ENCODE measurements around the gene KCP.

Gene KCP

DNA sequence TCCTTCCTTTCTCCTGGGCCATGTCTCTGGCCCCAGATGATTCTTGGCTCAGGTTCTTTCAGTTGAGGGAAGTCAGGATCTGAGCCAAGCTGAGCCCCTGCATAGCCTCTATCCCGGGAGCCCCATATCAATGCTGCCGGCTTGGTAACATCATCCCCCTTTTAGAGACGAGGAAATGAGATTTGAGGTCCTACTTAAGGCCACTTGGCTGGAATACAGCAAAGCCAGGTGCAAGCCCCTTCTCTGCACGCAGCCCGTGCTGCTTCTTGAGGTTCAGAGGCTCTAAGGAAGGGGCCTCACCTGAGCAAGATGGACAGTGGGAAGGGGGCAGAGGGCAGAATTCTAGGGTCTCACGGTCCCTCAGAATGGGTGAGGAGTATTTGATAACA, 24.8 kb upstream of the KCP start:
- ChIA-PET CTCF (interaction anchor here (0.5 kb wide), 1 partner anchor 156 kb away, joined by 3 read pairs; no protein-coding TSS in a partner anchor), POLR2A (no interaction called here)
- DNase-seq (ENCODE audit: extremely low spot score): no peak
- TF ChIP-seq ELF4 (IDR thresholded peaks at IDR 0.05) (no peak), SUZ12 (IDR thresholded peaks at IDR 0.05) (no peak)

DNA sequence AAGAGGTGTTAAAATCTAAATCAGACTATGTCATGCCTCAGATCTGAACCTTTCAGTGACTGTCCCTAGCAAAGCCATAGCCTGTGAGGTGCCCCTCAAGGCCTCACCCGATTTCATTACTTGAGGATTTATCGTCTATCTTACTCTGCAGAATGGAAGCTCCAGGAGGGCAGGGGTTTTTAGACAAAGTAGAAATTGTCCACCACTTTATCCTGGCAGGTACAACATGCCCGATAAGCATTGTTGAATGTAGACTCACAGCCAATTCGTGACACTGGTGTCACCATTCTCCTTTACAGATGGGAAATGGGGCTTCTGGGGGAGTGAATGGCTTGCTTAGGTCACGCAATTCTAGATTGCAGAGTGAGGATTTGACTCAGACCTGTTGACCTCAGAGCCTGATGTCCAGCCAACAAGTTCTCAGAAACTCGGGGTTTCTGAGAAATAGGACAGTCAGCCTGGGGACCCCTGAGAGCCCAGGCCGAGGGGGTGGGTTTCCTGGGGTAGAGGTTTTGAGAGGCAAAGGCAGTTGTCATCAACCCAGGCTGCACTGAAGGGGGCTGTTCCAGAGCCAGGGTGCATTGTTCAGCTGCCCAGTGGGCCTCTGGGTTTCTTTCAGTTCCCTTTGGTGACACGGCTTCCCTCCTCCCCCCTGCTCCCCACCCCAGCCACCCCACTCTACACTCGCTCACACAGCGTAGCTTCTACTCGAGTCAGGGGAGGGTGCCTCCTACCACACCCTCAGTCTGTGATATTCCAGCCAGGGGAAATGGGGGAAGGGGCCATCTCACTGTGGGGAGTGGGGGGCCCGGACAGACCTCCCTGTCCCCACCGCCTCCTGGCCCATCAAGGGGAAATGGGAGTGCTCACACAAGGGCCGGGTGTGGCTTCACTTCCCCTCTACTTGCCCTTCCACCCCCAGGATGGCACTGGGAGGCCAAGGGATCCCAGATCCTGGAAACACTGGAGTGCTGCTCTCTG, 24.1 kb upstream of the KCP start:
- DNase-seq (ENCODE audit: extremely low spot score): no peak
- POLR2A ChIA-PET: no interaction called here
- TF ChIP-seq LEF1 (IDR thresholded peaks at IDR 0.05; ENCODE audit: borderline replicate concordance) (no peak), TARDBP (IDR thresholded peaks at IDR 0.05) (no peak), L3MBTL2 (conservative IDR thresholded peaks at IDR 0.05) (no peak), CTBP1 (IDR thresholded peaks at IDR 0.05; ENCODE audit: borderline replicate concordance) (no peak)
- CTCF ChIA-PET: interaction anchor here (0.5 kb wide), 1 partner anchor 157 kb away, joined by 3 read pairs; no protein-coding TSS in a partner anchor

DNA sequence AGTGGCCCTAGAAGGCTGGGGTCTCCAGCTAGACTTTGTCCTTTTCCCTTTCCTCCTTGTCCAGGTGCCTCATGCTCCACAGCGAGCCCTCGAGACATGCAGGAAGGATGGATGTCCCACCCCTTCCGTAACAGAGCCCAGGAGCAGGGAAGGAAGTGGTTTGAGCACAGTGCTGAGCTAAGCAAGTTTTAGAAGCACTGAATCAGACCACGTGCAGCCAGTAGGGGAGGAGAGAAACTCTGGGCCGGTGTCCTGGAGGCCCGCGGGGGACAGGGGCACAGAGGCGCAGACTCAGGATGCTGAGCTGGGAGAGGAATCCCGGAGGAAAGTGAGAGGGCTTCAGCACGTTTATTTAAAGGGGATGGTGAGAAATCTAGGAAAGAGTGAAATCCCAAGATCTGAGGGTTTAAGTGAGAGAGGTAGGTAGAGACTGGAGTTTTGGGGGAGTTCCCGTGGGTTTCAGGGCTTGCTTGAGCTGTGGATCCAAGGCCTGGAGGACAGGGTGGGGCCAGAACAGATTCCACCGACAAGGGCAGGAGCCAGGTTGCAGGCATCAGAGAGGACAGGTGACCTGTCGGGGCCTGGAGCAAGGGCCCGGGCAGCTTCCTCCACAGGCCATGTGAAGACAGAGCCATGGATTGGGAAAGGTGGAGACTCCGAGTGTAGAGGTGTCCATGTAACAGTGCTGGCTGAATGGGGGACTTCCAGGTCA, 22.8 kb upstream of the KCP start:
- ChIA-PET POLR2A (no interaction called here), CTCF (no interaction called here)
- no peak for DNase-seq (ENCODE audit: extremely low spot score)
- no peak for TF ChIP-seq L3MBTL2 (conservative IDR thresholded peaks at IDR 0.05)
- no peak for TF ChIP-seq FOXK2 (IDR thresholded peaks at IDR 0.05)
- TF ChIP-seq TARDBP (IDR thresholded peaks at IDR 0.05): no peak

DNA sequence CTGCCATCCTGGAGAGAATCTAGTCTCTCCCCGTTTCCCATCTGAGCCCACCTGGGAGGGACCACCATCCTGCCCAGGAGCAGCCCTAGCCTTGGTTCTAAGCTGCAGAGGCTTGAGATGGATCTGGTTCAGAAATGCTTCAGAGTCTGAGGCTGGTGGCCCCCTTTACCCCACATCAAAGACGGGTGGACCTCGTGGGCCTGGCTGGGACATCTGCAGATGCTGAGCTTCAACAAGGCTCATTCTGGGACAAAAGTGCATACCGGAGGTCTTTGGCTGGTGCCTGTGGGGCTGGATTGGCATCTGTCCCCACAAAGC, 22.3 kb upstream of the KCP start:
- CTCF ChIA-PET: no interaction called here
- no peak for DNase-seq (ENCODE audit: extremely low spot score)
- TF ChIP-seq PKNOX1 (IDR thresholded peaks at IDR 0.05) (no peak), NFRKB (IDR thresholded peaks at IDR 0.05) (no peak), TARDBP (IDR thresholded peaks at IDR 0.05) (no peak), L3MBTL2 (conservative IDR thresholded peaks at IDR 0.05) (no peak), BHLHE40 (IDR thresholded peaks at IDR 0.05; ENCODE audit: borderline replicate concordance) (no peak), FOXM1 (IDR thresholded peaks at IDR 0.05; ENCODE audit: borderline replicate concordance) (no peak), FOXK2 (IDR thresholded peaks at IDR 0.05) (no peak), ARNT (IDR thresholded peaks at IDR 0.05) (no peak), SP1 (IDR thresholded peaks at IDR 0.05) (no peak), FOXA1 (IDR thresholded peaks at IDR 0.05) (no peak)
- POLR2A ChIA-PET: no interaction called here

DNA sequence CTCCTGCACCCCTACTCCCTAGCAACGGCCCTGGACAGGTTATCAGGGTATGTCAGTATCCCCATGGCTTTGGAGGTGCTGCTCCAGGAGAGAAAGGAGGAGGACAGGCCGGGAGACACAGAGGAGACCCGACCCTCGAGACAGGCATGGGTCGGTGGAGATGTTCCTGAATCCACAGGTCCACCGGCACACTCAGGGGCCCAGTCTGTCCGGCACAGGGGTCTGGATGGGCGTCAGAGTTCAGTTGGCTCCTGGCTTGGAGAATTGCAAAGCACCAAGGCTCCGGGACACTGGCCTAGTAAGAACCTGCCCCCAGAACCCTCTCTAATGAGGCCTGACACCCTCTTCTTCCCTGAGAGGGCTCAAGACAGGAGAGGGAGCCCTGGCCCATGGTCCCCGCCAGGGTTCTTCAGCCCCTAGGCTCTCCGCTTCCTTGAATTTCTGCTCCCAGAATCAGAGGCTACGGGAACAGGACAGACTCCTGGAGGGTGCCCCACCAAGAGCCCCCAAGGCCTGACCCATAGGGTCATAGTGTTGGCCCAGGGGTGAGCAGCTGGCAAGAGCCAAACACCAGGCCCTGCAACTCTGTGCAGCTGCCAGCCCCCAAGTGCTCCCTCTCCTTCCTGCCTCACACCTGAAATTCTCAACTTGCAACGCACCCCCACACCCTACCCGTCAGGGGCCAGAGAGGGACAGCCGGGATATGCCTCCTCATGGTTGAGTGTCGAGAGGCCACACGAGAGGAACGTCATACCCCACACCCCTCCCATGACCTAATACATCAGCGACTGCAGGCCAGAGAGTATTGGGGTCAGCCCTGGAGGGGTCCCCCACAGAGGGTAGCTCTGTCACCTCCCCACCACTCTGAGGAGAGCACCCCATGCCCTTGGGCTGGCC, 21.7 kb upstream of the KCP start:
- TF ChIP-seq HDGF (IDR thresholded peaks at IDR 0.05; ENCODE audit: borderline replicate concordance) (no peak), LEF1 (IDR thresholded peaks at IDR 0.05; ENCODE audit: borderline replicate concordance) (no peak), TARDBP (IDR thresholded peaks at IDR 0.05) (no peak), ARNT (IDR thresholded peaks at IDR 0.05) (no peak), SP1 (IDR thresholded peaks at IDR 0.05) (no peak), BHLHE40 (IDR thresholded peaks at IDR 0.05; ENCODE audit: borderline replicate concordance) (no peak), ZNF384 (IDR thresholded peaks at IDR 0.05) (no peak), L3MBTL2 (conservative IDR thresholded peaks at IDR 0.05) (no peak)
- DNase-seq (ENCODE audit: extremely low spot score): no peak
- CTCF ChIA-PET: no interaction called here
- POLR2A ChIA-PET: no interaction called here

DNA sequence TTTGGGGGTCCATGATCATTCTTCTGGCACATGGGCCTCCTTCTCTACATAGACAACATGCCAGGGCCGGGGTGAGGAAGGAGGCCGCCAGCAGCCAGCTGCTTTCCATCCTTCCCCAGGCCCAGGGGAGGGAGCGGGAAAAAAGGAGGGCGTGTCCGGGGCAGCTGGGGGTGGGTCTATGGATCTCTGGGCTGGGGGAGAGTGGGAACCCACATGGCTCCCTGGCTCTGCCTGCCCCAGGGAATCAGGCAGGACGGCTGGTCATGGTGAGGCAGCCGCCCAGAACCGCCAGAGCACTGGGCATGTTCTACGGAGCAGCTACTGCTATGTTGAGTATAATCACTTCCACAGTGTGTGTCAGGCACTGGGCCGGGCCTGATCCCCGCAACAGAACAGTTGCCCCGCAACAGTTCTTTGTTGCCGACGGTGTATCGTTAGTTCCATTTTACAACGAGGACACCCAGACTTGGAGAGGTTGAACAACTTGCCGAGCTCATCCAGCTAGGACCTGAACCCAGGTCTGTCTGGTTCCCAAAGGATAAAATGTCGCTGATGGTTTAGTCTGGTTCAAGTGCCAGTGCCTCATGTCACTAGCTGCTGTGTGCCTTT, 20.8 kb upstream of the KCP start:
- no peak for DNase-seq (ENCODE audit: extremely low spot score)
- CTCF ChIA-PET: no interaction called here
- POLR2A ChIA-PET: no interaction called here
- TF ChIP-seq L3MBTL2 (conservative IDR thresholded peaks at IDR 0.05): no peak
- TF ChIP-seq PKNOX1 (IDR thresholded peaks at IDR 0.05): no peak
- no peak for TF ChIP-seq ZNF384 (IDR thresholded peaks at IDR 0.05)
- no peak for TF ChIP-seq ELF4 (IDR thresholded peaks at IDR 0.05)
- TF ChIP-seq BHLHE40 (IDR thresholded peaks at IDR 0.05; ENCODE audit: borderline replicate concordance): no peak
- TF ChIP-seq SUZ12 (IDR thresholded peaks at IDR 0.05): no peak
